HL-60 (cell line): Measurements from ENCODE around the gene TXNRD2.

ENCODE experiments used
- DNase-seq, 2 experiments: peaks; one replicate each; pipeline ENCODE4 v3.0.0-alpha.2; 2010 to 2020; ENCODE audit warnings: low read depth in 1 of 2, low spot score in 1 of 2
- H3K27ac ChIP-seq: fragments of 250-450 bp; sonication (Bioruptor Pico); replicated peaks from 2 replicates; pipeline ENCODE4 v1.5.1; 2020; ENCODE audit warnings: mild to moderate bottlenecking, moderate library complexity
- H3K27me3 ChIP-seq: fragments of 250-450 bp; sonication (Bioruptor Pico); 2 replicates; pipeline ENCODE4 v1.5.1; 2021; ENCODE audit warnings: mild to moderate bottlenecking, moderate library complexity; ENCODE audit not compliant: insufficient read depth, poor library complexity, severe bottlenecking
- H3K4me3 ChIP-seq: replicated peaks from 2 replicates; pipeline ENCODE4 v1.5.1; 2011; ENCODE audit warnings: mild to moderate bottlenecking, control low read depth, low read length; ENCODE audit not compliant: insufficient read depth
- GABPA ChIP-seq: IDR thresholded peaks from 2 replicates; pipeline ENCODE4 v1.6.1; 2012; ENCODE audit warnings: low read depth
- POLR2AphosphoS5 ChIP-seq: IDR thresholded peaks from 2 replicates; pipeline ENCODE4 v1.6.1; 2012; ENCODE audit warnings: low read depth
- SPI1 ChIP-seq: IDR thresholded peaks from 2 replicates; pipeline ENCODE4 v1.6.1; 2012; ENCODE audit warnings: low read depth, mild to moderate bottlenecking, borderline replicate concordance
- TF ChIP-seq, protein P1 (sequence below): IDR thresholded peaks from one replicate; pipeline ENCODE4 v1.5.1; 2011; ENCODE audit warnings: low read length, control low read depth, inconsistent platforms; ENCODE audit not compliant: insufficient read depth
- TF ChIP-seq, protein P2 (sequence below): IDR thresholded peaks from 2 replicates; pipeline ENCODE4 v1.6.1; 2012; ENCODE audit warnings: low read depth; ENCODE audit not compliant: insufficient replicate concordance

TXNRD2 gene

GRCh38 chr22:19828035-19828401 lies 113.6 kb downstream of the TXNRD2 start:
- TF ChIP-seq SPI1 (no peak), GABPA (no peak), POLR2AphosphoS5 (no peak)
- TF ChIP-seq, protein P1, sequence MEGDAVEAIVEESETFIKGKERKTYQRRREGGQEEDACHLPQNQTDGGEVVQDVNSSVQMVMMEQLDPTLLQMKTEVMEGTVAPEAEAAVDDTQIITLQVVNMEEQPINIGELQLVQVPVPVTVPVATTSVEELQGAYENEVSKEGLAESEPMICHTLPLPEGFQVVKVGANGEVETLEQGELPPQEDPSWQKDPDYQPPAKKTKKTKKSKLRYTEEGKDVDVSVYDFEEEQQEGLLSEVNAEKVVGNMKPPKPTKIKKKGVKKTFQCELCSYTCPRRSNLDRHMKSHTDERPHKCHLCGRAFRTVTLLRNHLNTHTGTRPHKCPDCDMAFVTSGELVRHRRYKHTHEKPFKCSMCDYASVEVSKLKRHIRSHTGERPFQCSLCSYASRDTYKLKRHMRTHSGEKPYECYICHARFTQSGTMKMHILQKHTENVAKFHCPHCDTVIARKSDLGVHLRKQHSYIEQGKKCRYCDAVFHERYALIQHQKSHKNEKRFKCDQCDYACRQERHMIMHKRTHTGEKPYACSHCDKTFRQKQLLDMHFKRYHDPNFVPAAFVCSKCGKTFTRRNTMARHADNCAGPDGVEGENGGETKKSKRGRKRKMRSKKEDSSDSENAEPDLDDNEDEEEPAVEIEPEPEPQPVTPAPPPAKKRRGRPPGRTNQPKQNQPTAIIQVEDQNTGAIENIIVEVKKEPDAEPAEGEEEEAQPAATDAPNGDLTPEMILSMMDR, result no peak
- TF ChIP-seq, protein P2, sequence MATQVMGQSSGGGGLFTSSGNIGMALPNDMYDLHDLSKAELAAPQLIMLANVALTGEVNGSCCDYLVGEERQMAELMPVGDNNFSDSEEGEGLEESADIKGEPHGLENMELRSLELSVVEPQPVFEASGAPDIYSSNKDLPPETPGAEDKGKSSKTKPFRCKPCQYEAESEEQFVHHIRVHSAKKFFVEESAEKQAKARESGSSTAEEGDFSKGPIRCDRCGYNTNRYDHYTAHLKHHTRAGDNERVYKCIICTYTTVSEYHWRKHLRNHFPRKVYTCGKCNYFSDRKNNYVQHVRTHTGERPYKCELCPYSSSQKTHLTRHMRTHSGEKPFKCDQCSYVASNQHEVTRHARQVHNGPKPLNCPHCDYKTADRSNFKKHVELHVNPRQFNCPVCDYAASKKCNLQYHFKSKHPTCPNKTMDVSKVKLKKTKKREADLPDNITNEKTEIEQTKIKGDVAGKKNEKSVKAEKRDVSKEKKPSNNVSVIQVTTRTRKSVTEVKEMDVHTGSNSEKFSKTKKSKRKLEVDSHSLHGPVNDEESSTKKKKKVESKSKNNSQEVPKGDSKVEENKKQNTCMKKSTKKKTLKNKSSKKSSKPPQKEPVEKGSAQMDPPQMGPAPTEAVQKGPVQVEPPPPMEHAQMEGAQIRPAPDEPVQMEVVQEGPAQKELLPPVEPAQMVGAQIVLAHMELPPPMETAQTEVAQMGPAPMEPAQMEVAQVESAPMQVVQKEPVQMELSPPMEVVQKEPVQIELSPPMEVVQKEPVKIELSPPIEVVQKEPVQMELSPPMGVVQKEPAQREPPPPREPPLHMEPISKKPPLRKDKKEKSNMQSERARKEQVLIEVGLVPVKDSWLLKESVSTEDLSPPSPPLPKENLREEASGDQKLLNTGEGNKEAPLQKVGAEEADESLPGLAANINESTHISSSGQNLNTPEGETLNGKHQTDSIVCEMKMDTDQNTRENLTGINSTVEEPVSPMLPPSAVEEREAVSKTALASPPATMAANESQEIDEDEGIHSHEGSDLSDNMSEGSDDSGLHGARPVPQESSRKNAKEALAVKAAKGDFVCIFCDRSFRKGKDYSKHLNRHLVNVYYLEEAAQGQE, result no peak
- H3K4me3 ChIP-seq, result no peak overlapping the region
- no peak for DNase-seq

GRCh38 chr22:19827341-19828034 lies 114.1 kb downstream of the TXNRD2 start:
- Histone ChIP-seq H3K27ac (no peak overlapping the region), H3K27me3 (no peaks in the 10 kb centered on the region), H3K4me3 (no peak overlapping the region)
- DNase-seq, result no peak
- TF ChIP-seq SPI1 (no peak), GABPA (no peak), POLR2AphosphoS5 (no peak)
- TF ChIP-seq, protein P1, result no peak
- TF ChIP-seq, protein P2, result no peak

More at GRCh38 chr22:19828035-19828401, 113.6 kb downstream of the TXNRD2 start:
- no peaks in the 10 kb centered on the region for H3K27me3 ChIP-seq
- H3K27ac ChIP-seq, result no peak overlapping the region

DNA sequence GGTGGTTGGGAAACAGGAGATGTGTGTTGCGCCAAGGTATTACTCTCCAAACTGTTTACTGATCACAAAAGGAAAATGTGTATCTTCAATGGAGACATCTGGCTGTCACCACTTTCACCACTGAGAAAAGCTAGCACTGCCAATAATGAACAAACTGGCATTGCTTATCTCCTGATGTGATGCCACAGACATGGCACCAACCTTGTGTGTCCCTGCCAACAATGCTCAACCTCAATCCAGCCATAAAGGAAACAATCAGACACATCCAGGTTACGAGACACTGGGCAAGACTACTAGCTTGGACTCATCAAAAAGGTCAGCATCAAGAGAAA lies 115.0 kb downstream of the TXNRD2 start:
- no peak for DNase-seq
- TF ChIP-seq POLR2AphosphoS5 (no peak), SPI1 (no peak)
- H3K27me3 ChIP-seq, result no peaks in the 10 kb centered on the region
- H3K27ac ChIP-seq, result no peak overlapping the region
- no peak overlapping the region for H3K4me3 ChIP-seq

DNA sequence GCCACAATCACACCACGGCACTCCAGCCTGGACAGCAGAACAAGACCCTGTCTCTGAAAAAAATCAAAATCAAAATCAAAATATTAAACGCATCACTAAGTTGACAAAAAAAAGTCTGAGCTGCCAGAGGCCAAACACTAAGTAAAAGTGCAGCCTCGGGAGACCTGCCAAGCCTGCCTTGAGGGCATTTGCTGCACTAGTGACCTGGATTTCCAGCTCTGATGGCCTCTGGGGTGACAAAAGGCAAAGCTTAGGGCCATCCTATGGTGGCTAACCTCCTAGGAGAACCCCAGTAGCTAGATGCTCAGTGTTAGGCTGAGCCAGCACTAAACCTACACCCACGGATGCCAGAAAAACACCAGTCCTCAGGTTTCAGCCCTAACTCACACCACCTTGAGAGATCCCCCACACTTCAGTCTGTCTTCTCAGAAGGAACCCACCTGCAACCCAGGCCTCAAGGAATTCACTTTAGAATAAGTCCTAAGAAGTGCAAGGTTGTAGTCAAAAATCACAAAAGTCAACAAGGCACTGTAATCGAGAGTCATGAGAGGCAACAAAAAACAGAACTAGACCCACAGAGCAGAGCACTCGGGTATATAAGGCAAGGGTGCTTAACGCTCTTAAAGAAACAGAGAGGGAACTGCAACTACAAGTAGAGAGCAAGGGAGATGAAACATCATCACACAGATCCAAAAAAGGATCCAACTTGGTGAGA lies 115.6 kb downstream of the TXNRD2 start:
- DNase-seq, result no peak
- TF ChIP-seq, protein P2, result no peak
- TF ChIP-seq GABPA, result no peak
- TF ChIP-seq, protein P1, result no peak
- TF ChIP-seq SPI1, result no peak
- no peak for TF ChIP-seq POLR2AphosphoS5
- H3K4me3 ChIP-seq, result no peak overlapping the region
- H3K27ac ChIP-seq, result no peak overlapping the region
- no peaks in the 10 kb centered on the region for H3K27me3 ChIP-seq
